Measurements from ENCODE around the gene TICAM1. TPM values are rescaled to one million over a fixed set of nuclear protein-coding genes. Genes with fewer than 3 reads are reported as not detected.

The TICAM1 gene
- total and polyA plus RNA-seq, 2 of the 13 experiments (the other 11 are each of a cell fraction or from before 2014, with no cell fraction given) = 0.33 to 0.95 TPM

DNA sequence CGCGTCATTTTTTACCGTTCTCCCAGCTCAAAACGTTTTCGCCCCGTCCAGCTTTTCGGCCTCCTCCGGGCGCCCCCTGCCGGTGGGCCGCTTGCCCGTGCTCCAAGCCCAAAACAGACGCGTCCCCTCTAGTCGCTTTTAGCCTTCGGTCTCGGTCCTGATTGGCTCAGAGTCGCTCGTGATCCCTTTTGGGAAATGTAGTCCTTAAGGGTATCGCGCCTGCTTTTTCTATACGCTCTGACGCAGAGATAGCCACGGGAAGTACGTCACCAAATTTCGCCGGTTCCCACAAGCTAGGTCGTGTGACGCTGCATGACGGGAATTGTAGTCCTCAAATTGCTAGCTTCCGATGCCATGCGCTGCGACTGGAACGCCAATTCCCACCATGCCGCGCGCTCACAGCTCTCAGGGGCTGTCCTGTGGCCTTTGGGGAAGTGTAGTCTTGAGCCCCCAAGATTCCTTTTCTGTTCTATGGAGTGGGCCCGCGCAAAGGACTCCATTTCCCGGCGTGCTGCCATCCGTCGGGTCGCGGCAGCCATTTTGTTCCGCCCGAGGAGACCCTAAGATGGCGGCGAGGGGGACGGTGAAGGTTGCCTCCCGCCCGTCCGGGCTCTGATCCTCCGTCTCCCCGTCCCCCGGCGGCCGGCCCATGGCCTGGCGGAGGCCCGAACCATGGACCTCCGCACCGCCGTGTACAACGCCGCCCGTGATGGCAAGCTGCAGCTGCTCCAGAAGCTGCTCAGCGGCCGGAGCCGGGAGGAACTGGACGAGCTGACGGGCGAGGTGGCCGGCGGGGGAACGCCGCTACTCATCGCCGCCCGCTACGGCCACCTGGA lies 40.1 kb downstream of the TICAM1 start, which contains the start of gene FEM1A (continued):
- peak; percentile 58; the same call in 1 of the 2 replicates for TF ChIP-seq ZBTB40 (IDR thresholded peaks at IDR 0.05)
- TF ChIP-seq ZBTB40 (CRISPR knock-in tag; IDR thresholded peaks at IDR 0.05) = no peak
- TF ChIP-seq ATF1 (CRISPR knock-in tag; IDR thresholded peaks at IDR 0.05) = peak; percentile 98
- TF ChIP-seq PCBP1 (IDR thresholded peaks at IDR 0.05; ENCODE audit: borderline replicate concordance, low read depth, low read length) = peak; percentile 47; the same call in 1 of the 2 replicates
- TF ChIP-seq CC2D1A (CRISPR knock-in tag; IDR thresholded peaks at IDR 0.05) = 0 out of 2 replicates have a peak, but pooled peaks have one; percentile 41
- TF ChIP-seq ZNF563 (CRISPR knock-in tag; IDR thresholded peaks at IDR 0.05) = peak; percentile 56; the same call in 1 of the 2 replicates
- TF ChIP-seq HNF4G (IDR thresholded peaks at IDR 0.05; ENCODE audit: borderline replicate concordance, low read depth, low read length) = peak; percentile 45; the same call in 1 of the 2 replicates
- no peak for TF ChIP-seq HNF4G (CRISPR knock-in tag; IDR thresholded peaks at IDR 0.05; ENCODE audit: borderline replicate concordance, low read depth)
- TF ChIP-seq THAP11 (CRISPR knock-in tag; IDR thresholded peaks at IDR 0.05) = peak; percentile 99
- TF ChIP-seq NFE2L1 (CRISPR knock-in tag; IDR thresholded peaks at IDR 0.05; ENCODE audit: borderline replicate concordance) = no peak
- no peak for TF ChIP-seq JARID2 (CRISPR knock-in tag; IDR thresholded peaks at IDR 0.05; ENCODE audit: insufficient replicate concordance)
- no peak for TF ChIP-seq ZNF576 (CRISPR knock-in tag; IDR thresholded peaks at IDR 0.05)
- peak; percentile 14; the same call in 1 of the 2 replicates for TF ChIP-seq BRCA1 (CRISPR knock-in tag; IDR thresholded peaks at IDR 0.05)
- TF ChIP-seq, protein P1, sequence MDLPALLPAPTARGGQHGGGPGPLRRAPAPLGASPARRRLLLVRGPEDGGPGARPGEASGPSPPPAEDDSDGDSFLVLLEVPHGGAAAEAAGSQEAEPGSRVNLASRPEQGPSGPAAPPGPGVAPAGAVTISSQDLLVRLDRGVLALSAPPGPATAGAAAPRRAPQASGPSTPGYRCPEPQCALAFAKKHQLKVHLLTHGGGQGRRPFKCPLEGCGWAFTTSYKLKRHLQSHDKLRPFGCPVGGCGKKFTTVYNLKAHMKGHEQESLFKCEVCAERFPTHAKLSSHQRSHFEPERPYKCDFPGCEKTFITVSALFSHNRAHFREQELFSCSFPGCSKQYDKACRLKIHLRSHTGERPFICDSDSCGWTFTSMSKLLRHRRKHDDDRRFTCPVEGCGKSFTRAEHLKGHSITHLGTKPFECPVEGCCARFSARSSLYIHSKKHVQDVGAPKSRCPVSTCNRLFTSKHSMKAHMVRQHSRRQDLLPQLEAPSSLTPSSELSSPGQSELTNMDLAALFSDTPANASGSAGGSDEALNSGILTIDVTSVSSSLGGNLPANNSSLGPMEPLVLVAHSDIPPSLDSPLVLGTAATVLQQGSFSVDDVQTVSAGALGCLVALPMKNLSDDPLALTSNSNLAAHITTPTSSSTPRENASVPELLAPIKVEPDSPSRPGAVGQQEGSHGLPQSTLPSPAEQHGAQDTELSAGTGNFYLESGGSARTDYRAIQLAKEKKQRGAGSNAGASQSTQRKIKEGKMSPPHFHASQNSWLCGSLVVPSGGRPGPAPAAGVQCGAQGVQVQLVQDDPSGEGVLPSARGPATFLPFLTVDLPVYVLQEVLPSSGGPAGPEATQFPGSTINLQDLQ (CRISPR knock-in tag; IDR thresholded peaks at IDR 0.05) = no peak

Data from HepG2 (cell line).